WTC11 (cell line): ENCODE results near the gene NEK10.

Experiments used
- IRF2 ChIP-seq: sonication (generic); formaldehyde crosslinking; IDR thresholded peaks from 2 replicates; pipeline ENCODE4 v1.8.0; 2022; ENCODE audit warnings: low read depth, missing genetic modification reagents, borderline replicate concordance
- SP1 ChIP-seq: sonication (generic); formaldehyde crosslinking; conservative IDR thresholded peaks from 2 replicates; pipeline ENCODE4 v1.8.1; 2022; ENCODE audit warnings: missing genetic modification reagents
- ZNF232 ChIP-seq: sonication (generic); formaldehyde crosslinking; IDR thresholded peaks from 2 replicates; pipeline ENCODE4 v1.8.0; 2022; ENCODE audit warnings: mild to moderate bottlenecking, missing genetic modification reagents
- TF ChIP-seq, protein P1 (sequence below): fragments of 200-600 bp; IDR thresholded peaks from 2 replicates; pipeline ENCODE4 v1.8.0; 2022; ENCODE audit warnings: antibody characterized with exemption
- TF ChIP-seq, protein P2 (sequence below): sonication (generic); formaldehyde crosslinking; IDR thresholded peaks from 2 replicates; pipeline ENCODE4 v1.8.0; 2022; ENCODE audit warnings: mild to moderate bottlenecking, missing genetic modification reagents
- TF ChIP-seq, protein P3 (sequence below): sonication (generic); formaldehyde crosslinking; conservative IDR thresholded peaks from 2 replicates; pipeline ENCODE4 v1.8.1; 2022; ENCODE audit warnings: mild to moderate bottlenecking, missing genetic modification reagents
- TF ChIP-seq, protein P4 (sequence below): sonication (generic); formaldehyde crosslinking; IDR thresholded peaks from 2 replicates; pipeline ENCODE4 v1.8.1; 2022; ENCODE audit warnings: low read depth, missing genetic modification reagents, borderline replicate concordance

DNA sequence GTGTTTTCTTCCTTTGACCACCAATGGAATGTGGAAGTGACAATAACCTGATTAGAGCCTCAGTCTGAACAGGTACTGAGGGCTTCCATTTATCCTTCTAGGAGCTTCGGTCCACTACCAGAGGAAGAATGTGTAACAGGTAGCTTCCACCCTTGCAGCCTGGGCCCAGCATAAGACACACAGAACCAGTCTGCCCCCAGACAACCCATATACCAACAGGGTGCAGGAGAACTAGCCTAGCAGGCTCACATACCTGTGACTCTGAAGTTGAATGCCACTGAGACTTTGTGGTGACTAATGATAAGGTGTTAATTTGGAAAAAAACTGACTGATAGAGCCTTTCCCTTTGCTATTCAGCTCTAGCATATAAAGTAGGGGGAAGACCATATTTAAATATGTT is 166.2 kb downstream of the NEK10 start:
- TF ChIP-seq, protein P1, sequence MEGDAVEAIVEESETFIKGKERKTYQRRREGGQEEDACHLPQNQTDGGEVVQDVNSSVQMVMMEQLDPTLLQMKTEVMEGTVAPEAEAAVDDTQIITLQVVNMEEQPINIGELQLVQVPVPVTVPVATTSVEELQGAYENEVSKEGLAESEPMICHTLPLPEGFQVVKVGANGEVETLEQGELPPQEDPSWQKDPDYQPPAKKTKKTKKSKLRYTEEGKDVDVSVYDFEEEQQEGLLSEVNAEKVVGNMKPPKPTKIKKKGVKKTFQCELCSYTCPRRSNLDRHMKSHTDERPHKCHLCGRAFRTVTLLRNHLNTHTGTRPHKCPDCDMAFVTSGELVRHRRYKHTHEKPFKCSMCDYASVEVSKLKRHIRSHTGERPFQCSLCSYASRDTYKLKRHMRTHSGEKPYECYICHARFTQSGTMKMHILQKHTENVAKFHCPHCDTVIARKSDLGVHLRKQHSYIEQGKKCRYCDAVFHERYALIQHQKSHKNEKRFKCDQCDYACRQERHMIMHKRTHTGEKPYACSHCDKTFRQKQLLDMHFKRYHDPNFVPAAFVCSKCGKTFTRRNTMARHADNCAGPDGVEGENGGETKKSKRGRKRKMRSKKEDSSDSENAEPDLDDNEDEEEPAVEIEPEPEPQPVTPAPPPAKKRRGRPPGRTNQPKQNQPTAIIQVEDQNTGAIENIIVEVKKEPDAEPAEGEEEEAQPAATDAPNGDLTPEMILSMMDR, result no peak
- TF ChIP-seq, protein P2, sequence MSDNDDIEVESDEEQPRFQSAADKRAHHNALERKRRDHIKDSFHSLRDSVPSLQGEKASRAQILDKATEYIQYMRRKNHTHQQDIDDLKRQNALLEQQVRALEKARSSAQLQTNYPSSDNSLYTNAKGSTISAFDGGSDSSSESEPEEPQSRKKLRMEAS, result no peak
- TF ChIP-seq ZNF232 (CRISPR knock-in tag) (no peak), IRF2 (CRISPR knock-in tag) (no peak), SP1 (CRISPR knock-in tag) (no peak)
- TF ChIP-seq, protein P3, sequence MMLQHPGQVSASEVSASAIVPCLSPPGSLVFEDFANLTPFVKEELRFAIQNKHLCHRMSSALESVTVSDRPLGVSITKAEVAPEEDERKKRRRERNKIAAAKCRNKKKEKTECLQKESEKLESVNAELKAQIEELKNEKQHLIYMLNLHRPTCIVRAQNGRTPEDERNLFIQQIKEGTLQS (CRISPR knock-in tag), result no peak
- TF ChIP-seq, protein P4, sequence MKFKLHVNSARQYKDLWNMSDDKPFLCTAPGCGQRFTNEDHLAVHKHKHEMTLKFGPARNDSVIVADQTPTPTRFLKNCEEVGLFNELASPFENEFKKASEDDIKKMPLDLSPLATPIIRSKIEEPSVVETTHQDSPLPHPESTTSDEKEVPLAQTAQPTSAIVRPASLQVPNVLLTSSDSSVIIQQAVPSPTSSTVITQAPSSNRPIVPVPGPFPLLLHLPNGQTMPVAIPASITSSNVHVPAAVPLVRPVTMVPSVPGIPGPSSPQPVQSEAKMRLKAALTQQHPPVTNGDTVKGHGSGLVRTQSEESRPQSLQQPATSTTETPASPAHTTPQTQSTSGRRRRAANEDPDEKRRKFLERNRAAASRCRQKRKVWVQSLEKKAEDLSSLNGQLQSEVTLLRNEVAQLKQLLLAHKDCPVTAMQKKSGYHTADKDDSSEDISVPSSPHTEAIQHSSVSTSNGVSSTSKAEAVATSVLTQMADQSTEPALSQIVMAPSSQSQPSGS, result no peak
